Non-pigmented ciliary epithelial cell (primary cell): ENCODE results near the gene CYP4A22.
"Not testable (repeated sequence)": the region's sequence is repeated elsewhere in the genome, so short reads cannot be mapped to it uniquely, and the experiment has no call there.

Source experiments
- DNase-seq: peaks from one replicate; pipeline ENCODE4 v3.0.0-alpha.2; 2010; ENCODE audit warnings: low read depth

CYP4A22 gene

DNA sequence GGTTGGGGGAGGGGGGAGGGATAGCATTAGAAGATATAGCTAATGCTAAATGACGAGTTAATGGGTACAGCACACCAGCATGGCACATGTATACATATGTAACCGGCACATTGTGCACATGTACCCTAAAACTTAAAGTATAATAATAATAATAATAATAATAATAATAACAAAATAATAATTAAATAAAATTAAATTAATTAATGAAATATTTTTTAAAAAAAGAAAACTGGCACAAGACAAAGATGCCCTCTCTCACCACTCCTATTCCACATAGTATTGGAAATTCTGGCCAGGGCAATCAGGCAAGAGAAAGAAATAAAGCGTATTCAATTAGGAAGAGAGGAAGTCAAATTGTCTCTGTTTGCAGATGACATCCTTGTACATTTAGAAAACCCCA lies 20.7 kb downstream of the CYP4A22 start:
- DNase-seq = not testable (repeated sequence)

DNA sequence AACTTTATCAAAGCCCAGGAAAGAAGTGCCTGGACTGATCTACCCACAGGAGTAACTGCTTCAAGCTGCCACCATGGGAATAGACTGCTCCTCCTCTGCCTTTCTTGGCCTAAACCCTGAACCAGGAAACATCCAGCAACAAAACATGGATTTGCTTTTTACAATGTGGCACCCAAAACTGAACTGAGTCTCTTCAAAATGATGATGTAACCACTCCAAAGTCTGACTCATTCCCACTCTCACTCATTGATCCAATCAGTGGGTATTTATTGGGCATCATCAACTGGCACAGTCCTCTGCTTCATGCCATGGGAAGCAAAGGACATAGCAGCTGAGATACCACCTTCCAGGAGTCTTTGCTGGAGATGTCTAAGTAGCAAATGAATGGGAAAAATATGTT lies 23.5 kb downstream of the CYP4A22 start:
- DNase-seq = no peak

DNA sequence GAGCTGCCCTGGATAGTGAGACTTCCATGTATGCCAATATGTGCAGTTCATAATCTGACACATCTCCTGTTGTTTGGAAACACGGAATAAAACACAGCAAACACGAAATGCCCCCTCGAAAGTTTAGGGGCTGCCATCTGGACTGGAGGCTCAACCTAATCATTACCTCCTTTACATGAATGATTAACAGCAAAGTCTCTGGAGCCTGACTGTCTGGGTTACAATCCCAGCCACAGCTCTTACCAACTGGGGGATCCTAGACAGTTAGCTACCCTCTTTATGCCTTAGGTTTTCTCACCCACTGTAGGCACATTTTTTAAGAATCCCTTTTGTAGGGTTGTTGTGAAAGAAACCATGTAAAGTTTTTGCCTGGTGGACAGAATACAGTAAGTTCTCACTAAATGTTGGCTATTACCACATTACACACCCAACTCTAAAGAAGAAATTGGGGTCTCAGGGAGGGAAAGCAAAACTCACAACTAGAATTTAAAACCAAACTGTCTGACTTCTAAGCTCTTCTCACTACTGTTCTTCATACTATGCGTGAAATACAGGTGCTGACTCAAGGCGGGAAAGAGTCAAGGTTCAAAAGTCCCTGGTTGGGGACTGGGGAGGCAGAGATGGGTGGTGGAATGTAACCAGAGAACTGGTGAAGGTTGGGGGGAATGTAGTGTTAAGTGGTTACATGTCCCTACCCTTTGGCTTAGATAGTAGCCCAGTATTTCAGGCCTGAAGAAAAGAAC lies 24.2 kb downstream of the CYP4A22 start:
- DNase-seq = no peak

DNA sequence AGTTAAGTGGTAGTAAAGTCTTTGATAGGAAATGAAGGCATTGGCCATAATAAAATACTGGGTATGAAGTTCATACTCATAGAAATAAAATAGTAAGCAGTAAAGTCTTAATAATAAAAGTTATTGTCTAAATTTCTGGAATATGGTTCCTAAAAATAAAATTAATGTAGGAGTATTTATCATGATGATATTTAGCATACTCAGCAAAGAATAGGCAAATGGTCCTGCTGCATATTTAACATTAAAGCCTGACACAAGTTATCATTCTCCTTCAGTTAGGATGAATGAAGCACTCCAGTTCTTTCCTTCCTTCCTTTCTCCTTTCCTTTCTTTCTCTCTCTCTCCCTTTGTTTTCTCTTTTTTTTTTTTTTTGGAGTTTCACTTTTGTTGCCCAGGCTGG lies 27.3 kb downstream of the CYP4A22 start:
- no peak for DNase-seq

DNA sequence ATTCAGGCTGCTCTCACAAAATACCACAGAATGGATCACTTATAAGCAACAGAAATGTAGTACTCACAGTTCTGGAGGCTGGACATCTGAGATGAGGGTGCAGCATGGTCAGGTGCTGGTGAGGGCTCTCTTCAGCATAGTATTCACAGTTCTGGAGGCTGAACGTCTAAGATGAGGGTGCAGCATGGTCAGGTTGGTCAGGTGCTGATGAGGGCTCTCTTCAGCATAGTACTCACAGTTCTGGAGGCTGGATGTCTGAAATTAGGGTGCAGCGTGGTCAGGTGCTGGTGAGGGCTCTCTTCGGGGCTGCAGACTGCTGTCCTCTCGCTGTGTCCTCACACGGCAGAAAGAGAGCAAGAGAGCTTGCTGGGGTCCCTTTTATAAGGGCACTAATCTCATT lies 35.5 kb downstream of the CYP4A22 start:
- no peak for DNase-seq

DNA sequence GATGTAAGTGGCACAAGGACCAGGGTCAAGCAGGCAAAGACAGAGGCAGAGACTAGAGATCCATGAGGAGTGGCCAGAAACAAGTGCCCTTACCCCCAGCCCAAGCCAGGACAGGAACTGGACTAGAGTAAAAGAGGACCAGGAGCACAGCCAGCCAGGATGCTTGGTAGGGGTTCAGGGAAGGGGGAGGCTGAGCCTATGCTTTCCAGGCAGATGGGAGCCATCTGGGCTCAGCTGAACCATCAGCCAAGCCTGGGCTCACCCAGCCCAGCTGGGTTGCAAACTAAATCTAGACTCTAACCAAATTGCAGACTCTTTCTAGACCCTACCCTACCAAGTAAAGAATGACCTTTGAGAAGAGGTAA lies 37.4 kb downstream of the CYP4A22 start:
- DNase-seq = no peak

DNA sequence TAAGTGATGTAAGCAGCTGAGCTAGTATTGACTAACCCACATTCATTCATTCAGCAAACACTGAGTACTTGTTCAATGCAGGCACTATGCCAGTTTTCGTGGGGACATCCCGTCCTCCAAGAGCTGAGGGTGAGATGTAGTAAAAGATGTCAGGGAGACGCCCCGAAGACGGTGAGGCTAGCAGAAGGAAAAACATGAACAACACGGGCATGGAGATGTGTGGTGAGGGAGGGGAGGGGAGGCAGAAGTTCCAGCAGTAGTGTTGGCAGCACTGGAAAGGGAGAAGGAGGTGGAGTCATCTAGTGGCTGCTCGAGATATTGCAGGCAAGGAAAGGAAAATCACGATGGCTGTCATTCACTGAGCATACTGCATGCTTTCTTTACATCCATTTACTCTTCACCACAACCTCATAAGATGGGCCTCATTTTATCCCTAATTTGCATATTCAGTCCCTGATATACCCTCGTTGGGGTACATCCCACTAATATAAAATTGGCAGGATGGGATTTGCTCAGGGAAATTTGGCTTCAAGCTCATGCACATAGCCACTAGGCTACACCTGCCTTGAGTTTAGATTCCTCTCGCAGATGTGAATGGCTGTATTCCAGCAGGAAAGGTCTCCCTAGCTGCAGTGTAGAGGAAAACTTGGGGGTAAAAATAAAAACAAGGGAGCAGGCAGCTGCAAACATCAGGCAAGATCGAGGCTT lies 38.1 kb downstream of the CYP4A22 start:
- no peak for DNase-seq

DNA sequence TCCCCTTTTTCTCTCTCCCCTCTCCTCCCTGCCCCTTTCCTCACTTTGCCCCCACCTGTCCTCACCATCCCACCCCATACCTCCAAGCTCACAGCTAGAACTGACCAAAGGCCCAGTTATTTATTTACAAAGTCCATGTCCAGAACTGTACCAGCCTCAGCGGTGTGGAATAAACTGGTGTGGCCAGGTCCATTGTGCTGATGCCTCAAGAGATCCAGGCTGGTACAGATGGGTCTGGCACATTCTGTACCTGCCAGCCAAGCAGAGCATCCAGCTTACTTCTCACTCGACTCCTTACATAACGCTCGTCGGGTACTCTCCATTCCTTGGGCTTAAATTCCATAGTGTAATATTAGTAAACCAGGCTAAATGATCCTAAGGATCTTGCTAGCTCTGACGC lies 40.8 kb downstream of the CYP4A22 start:
- no peak for DNase-seq

DNA sequence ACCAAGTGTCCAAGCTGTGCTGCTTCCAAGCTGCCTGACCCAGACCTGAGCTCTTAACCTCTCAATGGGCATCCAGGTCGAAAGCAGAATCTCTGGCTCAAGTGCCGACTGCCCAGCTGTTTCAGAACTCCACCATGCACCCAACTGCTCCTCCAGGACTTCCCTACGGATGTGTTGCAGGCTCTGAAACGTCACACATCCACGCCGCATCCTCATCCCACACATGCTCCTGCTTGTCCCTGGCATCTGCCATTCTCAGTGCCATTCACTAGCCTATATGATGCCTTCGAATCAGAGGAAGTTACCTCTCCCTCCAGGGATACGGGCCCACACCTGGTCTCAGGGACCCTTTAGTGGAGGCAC lies 41.4 kb downstream of the CYP4A22 start:
- no peak for DNase-seq

DNA sequence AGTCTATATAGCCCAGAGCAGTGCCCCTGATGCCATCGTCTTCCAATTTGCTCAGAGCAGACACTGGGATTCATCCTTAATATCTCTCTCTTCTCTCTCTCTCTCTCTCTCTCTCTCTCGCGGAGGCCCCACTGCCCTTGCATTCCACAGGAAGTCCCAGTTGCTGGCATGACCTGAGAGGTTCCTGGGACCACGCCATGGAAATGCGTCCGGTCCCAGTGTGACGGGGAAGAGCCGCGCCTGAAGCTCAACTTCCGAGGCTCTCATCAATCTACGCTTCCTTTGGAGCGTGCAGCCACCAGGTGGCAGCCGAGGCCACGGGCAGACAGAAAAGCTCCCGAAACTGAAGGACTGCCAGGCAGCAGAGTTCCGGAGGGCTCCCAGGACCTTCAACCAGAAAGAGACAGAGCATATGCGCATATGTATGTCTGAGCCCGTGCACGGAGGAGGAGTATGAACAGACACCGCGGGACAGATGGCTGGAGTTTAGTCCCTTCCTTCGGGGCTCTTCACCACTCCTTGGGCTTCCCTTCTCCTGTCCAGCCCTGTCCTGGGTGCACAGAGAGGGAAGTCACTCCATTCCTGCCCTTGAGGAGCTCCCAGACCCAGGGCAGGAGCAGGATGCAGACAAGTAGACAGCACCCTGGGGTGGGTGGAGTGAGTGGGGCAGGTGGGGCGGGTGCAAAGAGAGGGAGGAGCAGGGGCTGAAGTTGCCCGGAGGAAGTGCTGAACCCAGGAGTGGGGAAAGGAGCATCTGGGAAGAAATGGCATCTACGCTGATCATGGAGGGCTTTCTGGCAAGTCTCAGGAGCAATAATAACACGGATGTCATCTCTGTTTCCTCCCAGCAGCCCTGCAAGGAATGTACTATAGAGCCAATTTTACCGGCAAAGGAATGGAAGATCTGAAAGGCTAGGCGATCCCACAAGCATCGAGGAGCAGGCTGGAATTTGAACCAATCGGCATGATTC lies 42.1 kb downstream of the CYP4A22 start:
- peak; percentile 71 for DNase-seq

DNA sequence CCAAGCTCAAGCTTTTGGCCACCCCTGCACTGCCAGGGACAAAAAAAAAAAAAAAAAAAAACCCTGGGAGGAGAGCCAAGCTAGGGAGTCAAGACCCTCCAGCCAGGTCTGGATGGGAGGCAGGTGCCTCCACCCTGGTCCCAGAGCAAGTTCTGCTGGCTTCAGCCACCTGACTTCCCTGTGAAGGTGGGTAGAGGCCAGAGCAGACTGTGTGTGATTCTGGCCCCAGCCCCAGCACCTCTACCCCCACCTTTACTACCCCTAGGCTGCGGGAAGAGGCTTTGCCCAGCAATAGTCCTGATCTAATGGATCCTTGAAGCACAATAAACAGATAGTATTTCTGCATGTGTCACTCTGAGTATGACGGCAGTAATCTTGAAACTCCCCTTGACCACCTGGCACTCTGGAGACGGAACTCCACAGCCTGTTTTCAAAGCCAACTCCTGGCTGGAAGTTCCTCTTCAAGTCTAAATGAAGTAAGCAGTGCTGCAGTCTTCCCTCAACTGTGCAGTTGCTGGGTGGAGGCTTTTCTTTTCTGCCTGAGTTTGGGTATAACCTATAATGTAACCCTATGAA lies 42.8 kb downstream of the CYP4A22 start:
- DNase-seq = no peak

DNA sequence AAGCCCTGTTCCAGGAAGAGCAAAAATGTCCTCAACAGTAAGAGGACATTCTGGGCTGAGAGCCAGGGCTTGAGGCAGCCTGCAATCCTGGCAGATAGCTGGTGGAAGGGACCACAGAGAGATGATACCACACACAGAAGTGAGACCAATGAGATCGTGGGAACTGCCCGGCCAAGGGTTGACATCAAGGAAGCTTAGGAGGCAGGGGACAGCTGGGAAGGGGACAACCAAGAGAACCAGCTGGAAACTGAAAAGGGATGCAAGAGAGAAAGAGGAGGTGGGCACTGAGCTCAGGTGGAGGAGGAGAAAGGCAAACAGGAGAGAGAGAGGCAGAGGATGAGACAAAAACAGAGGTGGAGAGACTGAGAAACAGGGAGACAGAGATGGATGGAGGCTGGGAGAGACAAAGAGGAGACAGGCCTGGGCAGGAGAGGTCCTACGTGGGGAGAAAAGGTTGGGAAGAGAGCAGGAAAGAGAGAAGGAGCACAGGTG lies 43.4 kb downstream of the CYP4A22 start:
- no peak for DNase-seq

DNA sequence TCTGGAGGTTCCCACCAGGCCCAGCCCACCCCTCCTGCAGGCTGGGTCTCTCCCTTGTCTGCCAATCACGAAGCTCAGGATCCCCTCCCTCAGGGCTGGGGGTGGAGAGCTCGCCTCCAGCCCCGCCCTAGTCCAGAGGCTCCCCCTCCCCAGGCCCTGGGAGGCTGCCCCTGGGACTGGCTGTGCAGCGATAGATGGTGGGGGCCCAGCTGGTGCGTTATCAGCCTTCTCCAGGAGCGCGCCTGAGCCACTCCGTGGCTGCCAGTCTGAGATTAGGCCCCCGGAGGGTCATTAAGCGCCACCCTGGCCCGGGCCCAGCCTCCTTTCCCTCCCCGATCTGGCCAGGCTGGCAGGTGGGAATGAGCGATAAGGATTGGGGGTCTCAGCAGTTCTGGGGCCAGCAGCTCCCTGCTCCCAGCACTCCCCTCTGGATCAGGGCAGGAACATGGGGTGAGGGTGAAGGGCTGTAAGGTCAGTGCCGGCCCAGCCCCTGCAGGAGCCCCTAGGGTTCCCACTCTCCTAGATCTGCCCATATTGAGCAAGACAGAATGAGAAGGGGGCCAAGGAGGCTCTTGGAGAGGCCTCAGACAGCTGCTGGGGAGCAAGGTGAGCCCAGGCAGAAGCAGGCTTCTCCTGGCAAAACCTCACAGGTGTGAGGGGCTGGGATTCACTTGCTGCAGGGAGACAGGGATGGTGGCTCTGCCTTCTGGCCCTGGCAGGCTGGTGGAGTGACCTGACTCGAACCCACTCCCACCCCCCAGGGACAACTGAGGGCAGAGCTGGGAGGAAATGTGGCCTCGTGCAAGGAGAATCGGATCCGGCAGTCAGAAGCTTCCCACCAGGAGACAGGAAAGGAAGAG lies 44.1 kb downstream of the CYP4A22 start:
- no peak for DNase-seq

DNA sequence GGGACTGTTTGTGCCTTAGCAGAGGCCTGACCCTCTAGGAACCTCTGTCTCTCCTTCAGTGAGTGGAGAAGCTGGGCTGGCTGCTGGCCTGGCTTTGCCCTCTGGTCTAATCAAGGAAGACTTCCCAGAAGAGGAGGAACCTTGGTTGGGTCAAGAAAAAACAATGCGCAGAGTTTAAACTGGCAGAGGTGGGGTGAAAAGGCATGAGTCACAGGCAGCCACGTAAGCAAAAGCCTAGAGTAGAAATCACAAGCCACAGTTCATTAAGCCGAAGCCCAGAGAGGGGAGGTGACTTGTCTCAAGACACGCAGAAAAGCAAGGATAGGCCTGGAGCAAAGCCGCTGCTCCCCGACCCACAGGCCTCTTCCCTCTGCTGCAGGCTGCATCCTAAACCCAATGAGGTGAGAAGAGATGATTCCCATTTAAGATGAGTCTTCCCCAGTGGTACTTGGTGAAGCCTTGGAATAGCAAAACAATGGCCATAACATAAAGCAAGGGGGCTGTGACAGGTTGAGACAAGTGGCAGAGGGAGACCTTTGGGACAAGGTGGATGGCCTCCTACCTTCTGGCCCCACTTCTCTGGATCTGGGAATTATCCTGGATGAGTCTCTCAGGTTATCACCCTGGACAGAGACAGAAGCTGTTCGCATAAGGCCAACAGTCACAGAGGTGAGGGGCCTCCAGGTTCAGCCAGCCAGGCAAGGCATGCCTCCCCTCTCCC lies 44.9 kb downstream of the CYP4A22 start:
- DNase-seq = no peak

DNA sequence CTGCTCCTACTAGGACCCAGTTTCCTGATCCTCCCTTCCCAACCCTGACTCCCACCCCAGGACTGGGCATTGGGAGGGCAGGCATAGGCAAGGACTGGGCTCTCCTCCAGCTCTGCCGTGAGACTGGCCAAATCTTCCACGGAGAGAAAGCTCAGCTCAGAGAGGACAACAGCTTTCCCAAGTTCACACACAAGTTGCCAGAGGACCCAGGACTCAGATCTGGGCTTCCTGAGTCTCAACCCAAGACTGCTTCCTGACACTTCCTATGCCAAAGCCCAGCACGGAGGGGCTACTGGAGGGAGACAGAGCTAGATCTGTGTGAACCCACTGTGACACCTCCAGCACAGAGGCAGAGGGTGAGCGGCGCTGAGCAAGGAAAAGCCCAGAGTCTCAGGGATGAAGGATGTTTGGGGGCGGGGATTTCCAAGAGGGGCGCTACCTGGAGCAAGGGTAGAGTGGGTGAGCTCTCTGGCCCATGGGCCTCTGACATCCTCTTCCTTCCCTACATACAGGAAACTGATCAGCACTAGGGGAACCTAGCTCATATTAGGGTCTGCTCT lies 45.5 kb downstream of the CYP4A22 start:
- DNase-seq = no peak

DNA sequence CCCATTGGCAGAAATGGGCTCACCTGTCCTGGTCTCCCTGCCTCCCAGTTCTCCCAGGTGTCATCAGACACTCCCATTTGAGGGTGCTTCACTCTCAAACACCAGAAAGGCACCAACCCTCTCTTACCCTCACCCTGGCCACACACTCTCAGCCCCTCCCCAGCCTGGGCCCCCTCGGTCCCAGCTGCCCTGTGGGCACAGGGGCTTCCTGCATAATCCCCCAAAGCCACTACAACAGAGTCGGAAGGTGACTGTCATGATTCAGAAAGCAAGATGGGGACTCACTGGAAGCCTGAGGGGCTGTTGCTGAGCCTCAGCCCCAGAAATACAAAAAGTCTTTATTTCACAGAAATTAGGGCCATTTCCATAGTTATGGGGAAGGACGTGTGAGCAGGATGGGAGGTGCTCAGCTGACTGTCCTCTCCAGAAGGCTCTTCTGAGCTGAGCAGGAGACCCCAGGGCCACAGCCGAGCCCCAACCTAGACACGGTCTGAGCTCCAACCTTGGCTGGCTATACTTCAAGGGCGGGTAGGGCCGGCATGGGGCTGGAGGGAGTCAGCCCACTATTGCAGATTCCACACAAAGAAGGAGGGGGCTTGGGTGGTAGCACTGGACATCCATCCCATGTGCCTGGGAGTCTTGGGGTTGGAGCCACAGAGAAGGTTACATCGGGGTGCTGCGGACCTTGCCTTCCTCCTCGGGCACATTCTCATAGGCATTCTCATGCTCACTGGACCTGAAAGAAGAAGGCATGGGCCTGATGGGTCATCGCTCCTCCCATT lies 46.3 kb downstream of the CYP4A22 start:
- DNase-seq = no peak

DNA sequence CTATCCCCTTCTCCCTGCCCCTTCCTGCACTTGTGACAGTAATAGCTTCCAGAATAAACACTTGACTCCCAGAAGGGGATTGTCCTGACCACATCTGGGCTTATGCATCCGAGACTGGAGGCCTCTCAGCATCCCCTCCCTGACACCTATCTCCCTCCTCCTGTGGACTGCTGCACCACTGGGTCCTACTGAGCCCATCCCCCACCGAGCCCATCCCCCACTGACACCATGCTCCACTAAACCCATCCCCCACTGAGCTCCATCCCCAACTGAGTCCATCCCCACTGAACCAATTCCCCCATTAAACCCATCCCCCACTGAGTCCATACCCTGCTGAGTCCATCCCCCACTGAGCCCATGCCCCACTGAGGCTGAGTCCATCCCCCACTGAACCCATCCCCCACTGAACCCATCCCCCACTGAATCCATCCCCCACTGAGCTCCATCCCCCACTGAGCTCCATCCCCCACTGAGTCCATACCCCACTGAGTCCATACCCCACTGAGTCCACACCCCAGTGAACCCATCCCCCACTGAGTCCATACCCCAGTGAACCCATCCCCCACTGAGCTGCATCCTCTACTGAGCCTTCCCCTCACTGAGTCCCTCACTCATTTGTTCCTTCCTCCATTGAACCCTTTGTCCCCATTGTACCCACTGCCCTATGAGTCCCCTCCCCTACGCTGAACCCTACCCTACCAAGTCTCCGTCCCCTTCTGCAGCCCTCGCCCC lies 47.0 kb downstream of the CYP4A22 start:
- DNase-seq = no peak

DNA sequence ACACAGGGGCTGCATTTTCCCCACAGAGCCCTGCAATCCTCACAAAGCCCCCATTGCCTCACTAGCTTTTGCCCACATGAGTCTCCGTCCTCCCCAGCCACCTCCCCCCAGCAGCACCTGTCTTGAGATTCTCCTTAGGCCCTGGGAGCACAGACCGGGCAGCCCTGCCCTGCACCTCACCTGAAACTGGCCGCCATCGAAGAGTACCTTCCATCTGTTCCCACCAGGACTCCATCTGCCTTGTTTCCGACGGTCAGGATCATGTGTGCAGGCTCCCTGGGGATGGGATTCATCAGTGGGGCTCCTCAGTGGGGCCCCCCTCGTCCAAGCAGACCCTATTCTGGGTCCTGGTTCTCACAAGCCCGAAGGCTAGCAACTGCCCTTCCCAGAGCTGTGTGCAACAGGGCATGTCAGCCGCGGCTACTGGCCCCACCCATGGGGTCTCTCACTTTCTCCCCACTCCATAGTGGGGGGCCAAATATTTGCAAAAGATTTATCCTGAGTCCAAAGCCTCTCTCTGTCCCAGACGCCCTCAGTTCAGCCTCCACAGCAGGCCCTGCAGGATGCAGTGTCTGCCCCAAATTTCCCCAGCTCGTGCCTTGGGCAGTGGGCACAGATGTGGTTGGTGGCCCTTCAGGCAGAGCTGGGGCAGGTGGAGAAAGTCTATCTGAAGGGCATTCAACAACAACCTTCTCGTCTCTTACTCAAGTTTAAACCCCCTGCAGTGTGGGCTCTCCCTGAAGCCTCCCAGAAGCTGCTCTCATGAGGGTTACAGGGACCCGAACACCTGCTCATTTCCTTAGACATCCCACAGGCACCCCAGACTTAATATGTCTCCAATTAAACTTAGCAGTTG lies 47.8 kb downstream of the CYP4A22 start:
- no peak for DNase-seq
